Smooth muscle cell (in vitro differentiated cells): ENCODE data around the gene EPB41. TPM values are rescaled to one million over a fixed set of nuclear protein-coding genes. Genes with fewer than 3 reads are reported as not detected.

Source experiments
- DNase-seq: peaks from one replicate; lab custom pipeline; 2025; ENCODE audit not compliant: unreplicated experiment; lab: John Stamatoyannopoulos, UW
- H2AFZ ChIP-seq: fragments of 200-600 bp; sonication (generic); 2 replicates; pipeline ENCODE4 v1.6.0; 2016; ENCODE audit warnings: antibody characterized with exemption, low read depth, mild to moderate bottlenecking
- H3F3A ChIP-seq: fragments of 200-600 bp; sonication (generic); 2 replicates; pipeline ENCODE4 v1.6.0; 2017; ENCODE audit warnings: antibody characterized with exemption, low read depth
- H3K27ac ChIP-seq: fragments of 200-600 bp; sonication (generic); 2 replicates; pipeline ENCODE4 v1.5.1; 2016; ENCODE audit warnings: low read depth, mild to moderate bottlenecking
- H3K27me3 ChIP-seq: fragments of 200-600 bp; sonication (generic); 2 replicates; pipeline ENCODE4 v1.6.1; 2016; ENCODE audit warnings: low read depth, mild to moderate bottlenecking
- H3K36me3 ChIP-seq: fragments of 200-600 bp; sonication (generic); 2 replicates; pipeline ENCODE4 v1.5.1; 2016; ENCODE audit warnings: low read depth
- H3K4me1 ChIP-seq: fragments of 200-600 bp; sonication (generic); 2 replicates; pipeline ENCODE4 v1.5.1; 2016; ENCODE audit warnings: low read depth
- H3K4me2 ChIP-seq: fragments of 200-600 bp; sonication (generic); 2 replicates; pipeline ENCODE4 v1.6.0; 2016; ENCODE audit warnings: mild to moderate bottlenecking
- H3K4me3 ChIP-seq: fragments of 200-600 bp; sonication (generic); 2 replicates; pipeline ENCODE4 v1.5.1; 2016; ENCODE audit warnings: mild to moderate bottlenecking
- H3K79me2 ChIP-seq: fragments of 200-600 bp; sonication (generic); 2 replicates; pipeline ENCODE4 v1.6.0; 2016; ENCODE audit warnings: low read depth, mild to moderate bottlenecking
- H3K9ac ChIP-seq: fragments of 200-600 bp; sonication (generic); 2 replicates; pipeline ENCODE4 v1.6.0; 2016; ENCODE audit warnings: low read depth
- H3K9me3 ChIP-seq: fragments of 200-600 bp; sonication (generic); replicated peaks from 2 replicates; pipeline ENCODE4 v1.5.1; 2016; ENCODE audit warnings: low read depth
- H4K20me1 ChIP-seq: fragments of 200-600 bp; sonication (generic); 2 replicates; pipeline ENCODE4 v1.6.0; 2016; ENCODE audit warnings: low read depth
- WGBS: methylation state at CpG from one replicate; pipeline ENCODE4 v1.1.7; 2016; ENCODE audit warnings: low lambda C conversion rate; 5-methylcytosine and 5-hydroxymethylcytosine counted together
- polyA plus RNA-seq: library from polyadenylated mRNA; unstranded; fragments of >200 nt; fragmentation: Nextera tagmentation; extraction: Ambion mirVana; gene quantifications from 2 replicates; pipeline ENCODE4 v1.2.1, GENCODE V29; 2016
- total RNA-seq: library from RNA; depleted of rRNA; stranded (reverse); fragments of >200 nt; gene quantifications from 2 replicates; pipeline ENCODE4 v1.2.3, GENCODE V29; 2014
- TF ChIP-seq, protein P1 (sequence below): fragments of 200-600 bp; sonication (generic); IDR thresholded peaks from 2 replicates; pipeline ENCODE4 v1.5.1; 2017; ENCODE audit warnings: borderline replicate concordance, mild to moderate bottlenecking, antibody characterized with exemption; ENCODE audit not compliant: insufficient read depth, poor library complexity, severe bottlenecking

Gene EPB41
- total and polyA plus RNA-seq, 2 experiments from 2014 or later, result 4.7 to 20.2 TPM

DNA sequence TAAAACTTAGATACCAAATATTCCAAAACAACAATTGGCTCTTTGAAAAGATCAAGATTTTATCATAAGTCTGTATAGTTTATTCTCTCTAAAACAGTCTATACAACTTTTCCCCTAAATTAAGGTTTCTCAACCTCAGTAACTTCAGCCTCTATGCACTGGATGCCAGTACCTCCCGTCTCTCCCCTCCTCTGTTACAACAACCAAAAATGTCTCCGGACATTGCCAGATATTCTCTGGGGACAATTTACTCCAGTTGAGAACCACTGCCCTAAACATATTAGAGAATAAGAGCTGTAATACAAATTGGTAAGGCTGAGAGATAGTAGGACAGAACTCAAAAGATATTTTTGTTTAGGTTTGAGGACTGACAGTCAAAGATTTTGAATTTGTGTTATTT, 137.7 kb downstream of the EPB41 start:
- no peak overlapping the region for H3K9ac ChIP-seq
- WGBS, result 93% methylated on average over 2 of the region's 2 CpGs

DNA sequence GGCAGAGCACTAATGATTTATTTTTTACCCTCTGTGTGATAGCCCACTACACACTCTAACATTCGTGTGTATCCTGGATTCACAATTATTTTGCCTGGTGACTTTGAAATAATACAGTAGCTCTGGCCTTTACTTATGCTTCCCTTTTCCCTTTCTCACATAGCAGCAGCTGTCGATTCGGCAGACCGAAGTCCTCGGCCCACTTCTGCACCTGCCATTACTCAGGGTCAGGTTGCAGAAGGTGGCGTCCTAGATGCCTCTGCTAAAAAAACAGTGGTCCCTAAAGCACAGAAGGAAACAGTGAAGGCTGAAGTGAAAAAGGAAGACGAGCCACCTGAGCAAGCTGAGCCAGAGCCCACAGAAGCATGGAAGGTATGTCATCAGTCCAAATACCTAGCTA, 138.6 kb downstream of the EPB41 start:
- 97% methylated on average over 7 of the region's 7 CpGs for WGBS

More for the DNA sequence above, 137.7 kb downstream of the EPB41 start:
- no peak for DNase-seq
- Histone ChIP-seq H3K9me3 (no peaks in the 10 kb centered on the region), H3K27me3 (no peaks in the 10 kb centered on the region), H3F3A (no peaks in the 10 kb centered on the region), H3K36me3 (no peaks in the 10 kb centered on the region), H4K20me1 (no peaks in the 10 kb centered on the region), H3K4me3 (no peak overlapping the region), H3K4me1 (no peaks in the 10 kb centered on the region), H3K4me2 (no peak overlapping the region), H2AFZ (no peak overlapping the region), H3K79me2 (no peaks in the 10 kb centered on the region), H3K27ac (no peak overlapping the region)
- TF ChIP-seq, protein P1, sequence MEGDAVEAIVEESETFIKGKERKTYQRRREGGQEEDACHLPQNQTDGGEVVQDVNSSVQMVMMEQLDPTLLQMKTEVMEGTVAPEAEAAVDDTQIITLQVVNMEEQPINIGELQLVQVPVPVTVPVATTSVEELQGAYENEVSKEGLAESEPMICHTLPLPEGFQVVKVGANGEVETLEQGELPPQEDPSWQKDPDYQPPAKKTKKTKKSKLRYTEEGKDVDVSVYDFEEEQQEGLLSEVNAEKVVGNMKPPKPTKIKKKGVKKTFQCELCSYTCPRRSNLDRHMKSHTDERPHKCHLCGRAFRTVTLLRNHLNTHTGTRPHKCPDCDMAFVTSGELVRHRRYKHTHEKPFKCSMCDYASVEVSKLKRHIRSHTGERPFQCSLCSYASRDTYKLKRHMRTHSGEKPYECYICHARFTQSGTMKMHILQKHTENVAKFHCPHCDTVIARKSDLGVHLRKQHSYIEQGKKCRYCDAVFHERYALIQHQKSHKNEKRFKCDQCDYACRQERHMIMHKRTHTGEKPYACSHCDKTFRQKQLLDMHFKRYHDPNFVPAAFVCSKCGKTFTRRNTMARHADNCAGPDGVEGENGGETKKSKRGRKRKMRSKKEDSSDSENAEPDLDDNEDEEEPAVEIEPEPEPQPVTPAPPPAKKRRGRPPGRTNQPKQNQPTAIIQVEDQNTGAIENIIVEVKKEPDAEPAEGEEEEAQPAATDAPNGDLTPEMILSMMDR, result no peak

DNA sequence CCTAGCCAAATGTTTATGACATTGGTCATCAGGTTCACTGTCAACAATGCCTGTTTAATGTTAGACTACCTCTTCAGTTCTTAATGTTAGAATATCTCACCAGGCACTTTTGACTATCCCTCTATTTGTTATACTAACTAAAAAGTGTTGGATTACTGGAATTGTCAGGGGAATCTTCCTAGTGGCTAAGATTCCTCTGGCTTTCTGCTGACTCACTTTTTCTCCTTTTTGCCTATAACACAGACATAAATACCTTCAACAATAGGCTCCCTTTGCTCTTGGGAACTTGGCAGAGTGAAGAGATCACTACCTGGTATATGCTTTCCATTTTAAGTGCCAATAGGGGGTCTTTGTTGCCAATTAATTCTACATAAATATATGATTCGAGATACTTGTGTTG, 140.8 kb downstream of the EPB41 start:
- TF ChIP-seq, protein P1, result no peak
- DNase-seq, result no peak
- no peaks in the 10 kb centered on the region for H3F3A ChIP-seq

More for the DNA sequence above, 138.6 kb downstream of the EPB41 start:
- no peak overlapping the region for H3K4me3 ChIP-seq
- no peak overlapping the region for H3K9ac ChIP-seq
- no peaks in the 10 kb centered on the region for H3K27me3 ChIP-seq
- no peaks in the 10 kb centered on the region for H3F3A ChIP-seq
- no peaks in the 10 kb centered on the region for H3K9me3 ChIP-seq
- no peaks in the 10 kb centered on the region for H3K79me2 ChIP-seq
- H3K27ac ChIP-seq, result no peak overlapping the region
- no peaks in the 10 kb centered on the region for H3K4me1 ChIP-seq
- TF ChIP-seq, protein P1, result no peak
- H4K20me1 ChIP-seq, result no peaks in the 10 kb centered on the region
- no peaks in the 10 kb centered on the region for H3K36me3 ChIP-seq
- no peak for DNase-seq
- no peak overlapping the region for H2AFZ ChIP-seq
- H3K4me2 ChIP-seq, result no peak overlapping the region

DNA sequence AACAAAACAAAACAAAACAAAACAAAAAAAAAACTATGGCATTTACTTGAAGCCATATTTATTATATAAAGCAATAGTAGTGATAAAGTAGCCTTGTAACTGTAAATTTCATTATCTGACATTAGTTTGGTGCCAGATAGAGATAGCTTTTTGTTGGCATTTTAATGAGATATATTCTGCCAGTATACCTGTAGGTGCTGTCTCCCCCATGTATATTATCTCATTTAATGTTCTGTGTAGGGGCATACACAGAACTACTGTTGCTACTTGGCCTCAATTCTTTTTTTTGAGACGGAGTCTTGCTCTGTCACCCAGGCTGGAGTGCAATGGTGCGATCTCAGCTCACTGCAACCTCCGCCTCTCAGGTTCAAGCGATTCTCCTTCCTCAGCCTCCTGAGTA, 141.9 kb downstream of the EPB41 start:
- Histone ChIP-seq H3K9me3 (no peaks in the 10 kb centered on the region), H3K9ac (no peak overlapping the region), H3K27me3 (no peaks in the 10 kb centered on the region), H3F3A (no peaks in the 10 kb centered on the region), H3K4me3 (no peak overlapping the region), H3K27ac (no peak overlapping the region), H2AFZ (no peak overlapping the region), H3K79me2 (no peaks in the 10 kb centered on the region), H4K20me1 (no peaks in the 10 kb centered on the region), H3K36me3 (no peaks in the 10 kb centered on the region), H3K4me1 (no peaks in the 10 kb centered on the region), H3K4me2 (no peak overlapping the region)
- TF ChIP-seq, protein P1, result no peak
- WGBS, result 98% methylated on average over 4 of the region's 4 CpGs
- no peak for DNase-seq

More for the DNA sequence above, 140.8 kb downstream of the EPB41 start:
- H3K4me1 ChIP-seq, result no peaks in the 10 kb centered on the region
- no peaks in the 10 kb centered on the region for H3K79me2 ChIP-seq
- H2AFZ ChIP-seq, result no peak overlapping the region
- no peaks in the 10 kb centered on the region for H3K9me3 ChIP-seq
- H3K36me3 ChIP-seq, result no peaks in the 10 kb centered on the region
- H3K4me2 ChIP-seq, result no peak overlapping the region
- 90% methylated on average over 1 of the region's 1 CpG for WGBS
- H3K27me3 ChIP-seq, result no peaks in the 10 kb centered on the region
- no peaks in the 10 kb centered on the region for H4K20me1 ChIP-seq
- H3K4me3 ChIP-seq, result no peak overlapping the region
- H3K27ac ChIP-seq, result no peak overlapping the region
- H3K9ac ChIP-seq, result no peak overlapping the region
